GM12874 (cell line): ENCODE measurements around the gene GBP2.

ENCODE experiments used
- TF ChIP-seq, protein P1 (sequence below): IDR thresholded peaks from 2 replicates; pipeline ENCODE4 v1.5.1; 2011; ENCODE audit warnings: low read depth, mild to moderate bottlenecking, control low read depth, low read length, moderate library complexity; ENCODE audit not compliant: insufficient read depth

Gene GBP2

DNA sequence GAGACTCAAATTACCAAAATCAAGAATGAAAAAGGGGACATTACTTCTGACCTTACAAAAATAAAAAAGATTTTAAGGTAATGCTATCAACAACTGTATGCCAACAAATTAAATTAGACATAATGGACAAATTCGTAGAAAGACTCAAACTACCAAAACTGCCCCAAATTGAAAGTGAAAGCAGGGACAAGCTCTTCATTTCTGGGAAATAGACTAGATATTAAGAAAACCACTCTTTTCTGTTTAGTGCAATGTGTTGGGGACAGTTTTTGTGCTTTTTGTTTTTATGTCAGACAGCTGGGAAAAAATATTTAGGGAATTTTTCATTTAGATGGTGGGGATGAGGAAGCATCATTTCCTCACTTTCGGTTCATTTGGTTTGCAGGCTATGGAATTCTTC lies 56.0 kb downstream of the GBP2 start:
- TF ChIP-seq, protein P1, sequence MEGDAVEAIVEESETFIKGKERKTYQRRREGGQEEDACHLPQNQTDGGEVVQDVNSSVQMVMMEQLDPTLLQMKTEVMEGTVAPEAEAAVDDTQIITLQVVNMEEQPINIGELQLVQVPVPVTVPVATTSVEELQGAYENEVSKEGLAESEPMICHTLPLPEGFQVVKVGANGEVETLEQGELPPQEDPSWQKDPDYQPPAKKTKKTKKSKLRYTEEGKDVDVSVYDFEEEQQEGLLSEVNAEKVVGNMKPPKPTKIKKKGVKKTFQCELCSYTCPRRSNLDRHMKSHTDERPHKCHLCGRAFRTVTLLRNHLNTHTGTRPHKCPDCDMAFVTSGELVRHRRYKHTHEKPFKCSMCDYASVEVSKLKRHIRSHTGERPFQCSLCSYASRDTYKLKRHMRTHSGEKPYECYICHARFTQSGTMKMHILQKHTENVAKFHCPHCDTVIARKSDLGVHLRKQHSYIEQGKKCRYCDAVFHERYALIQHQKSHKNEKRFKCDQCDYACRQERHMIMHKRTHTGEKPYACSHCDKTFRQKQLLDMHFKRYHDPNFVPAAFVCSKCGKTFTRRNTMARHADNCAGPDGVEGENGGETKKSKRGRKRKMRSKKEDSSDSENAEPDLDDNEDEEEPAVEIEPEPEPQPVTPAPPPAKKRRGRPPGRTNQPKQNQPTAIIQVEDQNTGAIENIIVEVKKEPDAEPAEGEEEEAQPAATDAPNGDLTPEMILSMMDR: no peak

DNA sequence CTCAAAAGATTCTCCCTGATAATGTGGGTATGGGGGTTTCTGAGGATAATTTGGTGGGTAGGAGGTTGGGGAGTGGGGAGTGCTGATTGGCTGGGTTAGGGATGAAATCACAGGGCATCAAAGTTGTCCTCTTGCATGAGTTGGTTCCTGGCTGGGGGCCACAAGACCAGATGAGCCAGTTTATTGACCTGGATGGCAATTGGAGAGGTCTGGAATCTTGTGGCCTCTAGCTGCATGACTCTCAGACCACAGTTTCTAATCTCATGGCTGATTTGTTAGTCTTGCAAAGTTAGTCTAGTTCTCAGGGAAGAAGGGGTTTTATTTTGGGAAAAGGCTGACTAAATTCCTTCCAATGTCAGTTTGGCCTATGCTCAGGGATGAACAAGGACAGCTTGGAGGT lies 57.6 kb downstream of the GBP2 start:
- TF ChIP-seq, protein P1: no peak

DNA sequence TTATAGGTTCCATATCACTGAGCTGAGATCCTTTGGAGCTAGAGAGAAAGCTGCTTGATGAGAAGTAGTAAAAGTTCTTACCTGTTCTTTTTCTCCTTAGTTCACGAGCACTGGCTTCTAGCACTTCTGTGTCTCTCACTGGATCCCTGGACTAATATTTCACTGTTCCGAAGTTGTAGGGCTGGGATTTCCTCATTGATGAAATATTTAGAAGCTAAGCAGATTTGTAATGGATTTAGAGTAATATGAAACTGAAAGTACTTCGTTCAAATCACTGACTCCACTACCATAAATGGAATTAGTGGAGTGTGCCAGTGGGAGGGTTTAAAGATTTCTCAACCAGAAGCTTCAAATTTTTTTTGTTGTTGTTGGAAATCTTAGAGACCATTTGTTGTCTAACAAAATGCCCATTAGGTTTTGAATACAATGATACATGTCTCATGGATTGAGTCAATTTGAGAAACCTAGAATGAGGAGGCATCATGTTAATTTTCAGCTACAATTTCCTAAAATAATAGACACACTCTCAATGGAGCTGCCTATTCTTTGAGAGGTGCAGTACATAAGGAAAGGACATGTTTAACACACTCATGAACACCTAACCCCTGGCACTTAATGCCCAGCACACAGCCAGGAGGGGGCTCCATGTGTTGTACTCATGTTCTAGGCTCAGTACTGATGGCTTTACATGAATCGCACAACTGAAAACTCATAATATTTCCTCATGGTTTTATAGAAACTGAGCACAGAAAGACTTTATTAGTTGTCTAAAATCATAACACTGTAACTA lies 60.6 kb downstream of the GBP2 start, which contains the start of gene GBP1:
Gene GBP1 (minus strand): TSS at position 130 of the 790 bp plus-strand sequence. CDS start 1,974 bp downstream, outside the sequence.
- TF ChIP-seq, protein P1: no peak

DNA sequence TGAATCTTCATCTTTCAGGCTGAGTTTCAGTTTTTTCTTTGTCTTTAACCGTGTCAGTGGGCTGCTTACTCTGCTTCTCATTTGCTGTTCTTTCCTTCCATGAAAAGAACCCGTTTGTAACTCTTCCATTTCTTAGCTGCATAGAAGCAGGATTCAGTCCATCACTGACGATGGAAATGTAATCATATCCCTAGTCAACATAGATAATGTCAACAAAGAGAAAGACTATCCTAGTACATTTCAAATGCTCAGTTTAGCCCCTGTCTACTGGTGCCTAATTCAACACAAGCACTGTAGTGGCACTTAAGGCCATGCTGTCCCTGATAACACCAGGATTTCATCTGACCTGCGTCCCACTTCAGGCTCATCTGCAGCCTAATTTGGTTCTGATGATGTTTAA lies 61.3 kb downstream of the GBP2 start:
- TF ChIP-seq, protein P1: no peak

DNA sequence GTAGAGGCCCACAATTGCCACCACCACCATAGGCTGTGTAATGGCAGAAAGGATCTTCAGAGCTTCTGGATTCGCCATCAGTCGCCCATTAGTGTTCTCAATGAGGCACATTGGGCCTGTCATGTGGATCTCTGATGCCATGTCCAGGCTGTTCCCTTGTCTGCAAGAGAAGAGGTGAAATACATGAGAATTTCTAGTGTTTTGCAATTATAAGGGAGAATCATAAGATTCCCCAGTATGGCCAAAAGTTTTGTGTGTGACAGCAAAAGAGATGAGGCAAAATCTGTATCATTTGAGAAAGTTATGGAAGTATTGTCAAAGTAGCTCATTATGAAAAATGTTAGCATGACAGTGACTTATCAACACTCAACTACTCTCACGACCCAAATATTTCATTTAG lies 62.8 kb downstream of the GBP2 start:
- TF ChIP-seq, protein P1: no peak

DNA sequence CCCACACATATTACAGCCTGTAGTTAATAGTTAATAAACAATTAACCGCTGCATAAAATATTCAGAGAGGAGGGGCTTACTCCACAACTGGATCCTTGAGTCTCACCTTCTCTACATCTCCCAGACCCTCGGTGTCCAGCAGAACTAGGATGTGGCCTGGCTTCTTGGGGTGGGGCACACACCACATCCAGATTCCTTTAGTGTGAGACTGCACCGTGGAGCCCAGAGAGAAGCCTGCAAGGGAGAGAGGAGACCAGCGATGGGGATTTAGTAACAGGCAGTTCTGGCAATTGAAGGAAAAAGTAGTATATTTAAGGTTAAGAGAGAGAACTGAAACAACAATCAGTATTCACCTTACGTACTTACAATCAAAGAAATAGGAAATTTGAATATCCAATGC lies 65.8 kb downstream of the GBP2 start:
- TF ChIP-seq, protein P1: no peak
